Activated CD8-positive, alpha-beta T cell treated with anti-CD3 and anti-CD28 coated beads for 36 hours (primary cell): ENCODE results near the gene DARS1. TPM values are rescaled to one million over a fixed set of nuclear protein-coding genes. Genes with fewer than 3 reads are reported as not detected.

Experiments
- ATAC-seq: fragments of 200-7000 bp; cut with Tn5 transposase; one replicate; pipeline ENCODE4 v1.10.0; 2021; ENCODE audit warnings: mild to moderate bottlenecking, moderate library complexity
- CTCF ChIA-PET: fragments of 350-600 bp; sonication (Branson Sonifier 250); formaldehyde crosslinking; loops from one replicate; lab custom pipeline; 2021; ENCODE audit warnings: antibody characterized with exemption; lab: Charles Lee
- POLR2A ChIA-PET: fragments of 350-600 bp; sonication (Branson Sonifier 250); formaldehyde crosslinking; loops from one replicate; lab custom pipeline; 2021; ENCODE audit warnings: antibody characterized with exemption; lab: Charles Lee
- DNase-seq: peaks from one replicate; pipeline ENCODE4 v3.0.0-alpha.2; 2020
- H3K27ac Mint-ChIP-seq: one replicate; pipeline ENCODE4 v1.8.0; 2021; ENCODE audit warnings: mild to moderate bottlenecking, mixed read lengths
- H3K27me3 Mint-ChIP-seq: one replicate; pipeline ENCODE4 v1.8.0; 2021; ENCODE audit warnings: mixed read lengths
- H3K36me3 Mint-ChIP-seq: one replicate; pipeline ENCODE4 v1.8.0; 2021; ENCODE audit warnings: low read depth, mixed read lengths
- H3K4me1 Mint-ChIP-seq: one replicate; pipeline ENCODE4 v1.8.0; 2021; ENCODE audit warnings: low read depth, mixed read lengths
- H3K4me3 Mint-ChIP-seq: one replicate; pipeline ENCODE4 v1.8.0; 2021; ENCODE audit warnings: mild to moderate bottlenecking, moderate library complexity, mixed read lengths
- H3K9me3 Mint-ChIP-seq: one replicate; pipeline ENCODE4 v1.8.0; 2021; ENCODE audit warnings: mixed read lengths
- intact Hi-C: fragments of 100-400 bp; cut with micrococcal nuclease; formaldehyde crosslinking; loops from one replicate; pipeline ENCODE4 v1.10.0; 2022
- total RNA-seq, 2 experiments: library from RNA; stranded (reverse); gene quantifications; one replicate each; pipeline ENCODE4 v1.2.3, GENCODE V29; 2021
- TF ChIP-seq, protein P1 (sequence below): fragments of 200-600 bp; IDR thresholded peaks from one replicate; pipeline ENCODE4 v1.8.0; 2022; ENCODE audit warnings: antibody characterized with exemption, mild to moderate bottlenecking

Gene DARS1
- total RNA-seq, 2 experiments from 2014 or later, result 210 to 211 TPM

- H3K4me1 Mint-ChIP-seq, result peaks cover 37% of the 10 kb centered on the region
- peak within 1 kb of the TSS; percentile 82 for H3K4me3 Mint-ChIP-seq
- POLR2A ChIA-PET, result interaction anchor here (0.6 to 2.4 kb wide), 25 partner anchors 10 to 487 kb away, joined by 3 to 15 read pairs (median 4); partner anchors contain the start of gene LCT
- H3K27me3 Mint-ChIP-seq, result no peaks in the 10 kb centered on the region
- CTCF ChIA-PET, result interaction anchor here (0.6 to 1.9 kb wide), 3 partner anchors 78 to 508 kb away, joined by 3 to 6 read pairs (median 4); no protein-coding TSS in a partner anchor
- peak within 1 kb of the TSS; percentile 99 for H3K27ac Mint-ChIP-seq
- peaks cover 44% of the 10 kb centered on the region for H3K36me3 Mint-ChIP-seq
- intact Hi-C loops, result no loop called here
- DNase-seq (peak; percentile 100), ATAC-seq (peak; percentile 91)
- H3K9me3 Mint-ChIP-seq, result no peaks in the 10 kb centered on the region
- TF ChIP-seq, protein P1, sequence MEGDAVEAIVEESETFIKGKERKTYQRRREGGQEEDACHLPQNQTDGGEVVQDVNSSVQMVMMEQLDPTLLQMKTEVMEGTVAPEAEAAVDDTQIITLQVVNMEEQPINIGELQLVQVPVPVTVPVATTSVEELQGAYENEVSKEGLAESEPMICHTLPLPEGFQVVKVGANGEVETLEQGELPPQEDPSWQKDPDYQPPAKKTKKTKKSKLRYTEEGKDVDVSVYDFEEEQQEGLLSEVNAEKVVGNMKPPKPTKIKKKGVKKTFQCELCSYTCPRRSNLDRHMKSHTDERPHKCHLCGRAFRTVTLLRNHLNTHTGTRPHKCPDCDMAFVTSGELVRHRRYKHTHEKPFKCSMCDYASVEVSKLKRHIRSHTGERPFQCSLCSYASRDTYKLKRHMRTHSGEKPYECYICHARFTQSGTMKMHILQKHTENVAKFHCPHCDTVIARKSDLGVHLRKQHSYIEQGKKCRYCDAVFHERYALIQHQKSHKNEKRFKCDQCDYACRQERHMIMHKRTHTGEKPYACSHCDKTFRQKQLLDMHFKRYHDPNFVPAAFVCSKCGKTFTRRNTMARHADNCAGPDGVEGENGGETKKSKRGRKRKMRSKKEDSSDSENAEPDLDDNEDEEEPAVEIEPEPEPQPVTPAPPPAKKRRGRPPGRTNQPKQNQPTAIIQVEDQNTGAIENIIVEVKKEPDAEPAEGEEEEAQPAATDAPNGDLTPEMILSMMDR, result no peak
These were observed 109.2 kb downstream of the DARS1 start, which contains the start of gene MCM6 for GRCh38 chr2:135876066-135876711. Gene MCM6, minus strand, starts transcription at chr2:135876443. Its CDS starts 78 bp downstream, at chr2:135876365.

- Mint-ChIP-seq H3K27me3 (no peaks in the 10 kb centered on the region), H3K9me3 (no peaks in the 10 kb centered on the region), H3K4me1 (peaks cover 41% of the 10 kb centered on the region), H3K27ac (peak overlapping the region; percentile 99), H3K4me3 (peak overlapping the region; percentile 82), H3K36me3 (peaks cover 50% of the 10 kb centered on the region)
- ChIA-PET POLR2A (interaction anchor here (0.6 to 2.4 kb wide), 29 partner anchors 8 to 487 kb away, joined by 3 to 15 read pairs (median 4); partner anchors contain the start of gene LCT), CTCF (interaction anchor here (0.6 to 1.9 kb wide), 5 partner anchors 18 to 509 kb away, joined by 3 to 6 read pairs (median 4); no protein-coding TSS in a partner anchor)
- TF ChIP-seq, protein P1, result no peak
- DNase-seq (peak; percentile 89), ATAC-seq (peak; percentile 81)
- intact Hi-C loops, result no loop called here
These were observed 109.8 kb downstream of the DARS1 start for GRCh38 chr2:135875491-135876065.

- DNase-seq, result no peak
These were observed 110.6 kb downstream of the DARS1 start for GRCh38 chr2:135874777-135875365.

GRCh38 chr2:135870571-135870970 is 114.9 kb downstream of the DARS1 start:
- H3K36me3 Mint-ChIP-seq, result peaks cover 94% of the 10 kb centered on the region
- intact Hi-C loops, result no loop called here
- TF ChIP-seq, protein P1, result no peak

More at GRCh38 chr2:135874777-135875365, 110.6 kb downstream of the DARS1 start:
- no peak for ATAC-seq
- H3K9me3 Mint-ChIP-seq, result no peaks in the 10 kb centered on the region
- intact Hi-C loops, result no loop called here
- ChIA-PET POLR2A (interaction anchor here (0.6 to 2.4 kb wide), 26 partner anchors 8 to 488 kb away, joined by 3 to 15 read pairs (median 4); partner anchors contain the start of gene LCT), CTCF (interaction anchor here (0.6 to 0.9 kb wide), 4 partner anchors 17 to 77 kb away, joined by 3 to 5 read pairs (median 4); no protein-coding TSS in a partner anchor)
- H3K27me3 Mint-ChIP-seq, result no peaks in the 10 kb centered on the region
- peaks cover 57% of the 10 kb centered on the region for H3K36me3 Mint-ChIP-seq
- H3K4me1 Mint-ChIP-seq, result peaks cover 45% of the 10 kb centered on the region
- peak overlapping the region; percentile 99 for H3K27ac Mint-ChIP-seq
- peak overlapping the region; percentile 82 for H3K4me3 Mint-ChIP-seq
- TF ChIP-seq, protein P1, result no peak

More at GRCh38 chr2:135870571-135870970, 114.9 kb downstream of the DARS1 start:
- no peak for DNase-seq
- H3K4me3 Mint-ChIP-seq, result no peak overlapping the region
- H3K27me3 Mint-ChIP-seq, result no peaks in the 10 kb centered on the region
- H3K27ac Mint-ChIP-seq, result peak overlapping the region; percentile 55
- ChIA-PET CTCF (interaction anchor here (0.7 to 1.5 kb wide), 3 partner anchors 12 to 514 kb away, joined by 3 to 4 read pairs (median 3); no protein-coding TSS in a partner anchor), POLR2A (interaction anchor here (0.6 to 1.6 kb wide), 11 partner anchors 11 to 511 kb away, joined by 3 to 10 read pairs (median 3); no protein-coding TSS in a partner anchor)
- peaks cover 52% of the 10 kb centered on the region for H3K4me1 Mint-ChIP-seq
- peak; percentile 52 for ATAC-seq
- H3K9me3 Mint-ChIP-seq, result no peaks in the 10 kb centered on the region
